Measurements from ENCODE around the gene LRRC9.

- TF ChIP-seq CTCF (IDR thresholded peaks at IDR 0.05 in 2 of 3, conservative IDR thresholded peaks at IDR 0.05 in 1 of 3; ENCODE audit: control insufficient read depth in 2 of 3, extremely low read depth in 1 of 3, insufficient read depth in 1 of 3, low read depth in 3 of 3, low read length in 3 of 3) (no peak), NFIC (IDR thresholded peaks at IDR 0.05; ENCODE audit: low read depth, low read length) (no peak), ASH2L (IDR thresholded peaks at IDR 0.05; ENCODE audit: borderline replicate concordance, low read depth) (no peak), RELA (IDR thresholded peaks at IDR 0.05; ENCODE audit: borderline replicate concordance, partially characterized antibody) (no peak), ATF2 (IDR thresholded peaks at IDR 0.05; ENCODE audit: low read length) (no peak), EZH2 (IDR thresholded peaks at IDR 0.05; ENCODE audit: borderline replicate concordance, control insufficient read depth, low read depth, low read length) (no peak)
These were observed 78.6 kb downstream of the LRRC9 start for GRCh38 chr14:59998564-59998963.
